Measurements from ENCODE around the gene PHTF2. TPM values are rescaled to one million over a fixed set of nuclear protein-coding genes. Genes with fewer than 3 reads are reported as not detected.
A peak's percentile ranks its signal among the peaks of the same experiment; 100 is the strongest.

Gene PHTF2
- 10 to 100 TPM; 16.2 to 20.0 TPM for total RNA-seq
- polyA plus RNA-seq (ENCODE audit: insufficient read length in 6 of 6): 10 to 100 TPM; 26.8 to 40.8 (median 32.3) TPM
- long read RNA-seq, donor 1, full-length matches to known transcripts: 6 of 6 reads
- long read RNA-seq, donor 1, partial matches to known transcripts: 0 of 6 reads
- long read RNA-seq, donor 1, other reads (novel, unspliced or antisense): 0 of 6 reads
- long read RNA-seq, donor 2, full-length matches to known transcripts: 3 of 12 reads
- long read RNA-seq, donor 2, partial matches to known transcripts: 9 of 12 reads
- long read RNA-seq, donor 2, other reads (novel, unspliced or antisense): 0 of 12 reads
- long read RNA-seq, donor 3, partial matches to known transcripts: 0 of 1 reads
- long read RNA-seq, donor 3, other reads (novel, unspliced or antisense): 0 of 1 reads
- long read RNA-seq, donor 4, partial matches to known transcripts: 4 of 6 reads
- long read RNA-seq, donor 4, other reads (novel, unspliced or antisense): 2 of 6 reads
- long read RNA-seq, donor 5, full-length matches to known transcripts: 5 of 5 reads
- long read RNA-seq, donor 5, partial matches to known transcripts: 0 of 5 reads
- long read RNA-seq, donor 5, other reads (novel, unspliced or antisense): 0 of 5 reads
- long read RNA-seq, donor 6, full-length matches to known transcripts: 2 of 2 reads
- long read RNA-seq, donor 6, partial matches to known transcripts: 0 of 2 reads
- long read RNA-seq, donor 6, other reads (novel, unspliced or antisense): 0 of 2 reads
- long read RNA-seq, donor 7, partial matches to known transcripts: 0 of 2 reads
- long read RNA-seq, donor 7, other reads (novel, unspliced or antisense): 0 of 2 reads
- long read RNA-seq, donor 8, partial matches to known transcripts: 0 of 3 reads
- long read RNA-seq, donor 8, other reads (novel, unspliced or antisense): 0 of 3 reads
- long read RNA-seq, donor 9: 0 reads
- long read RNA-seq, donor 10, partial matches to known transcripts: 1 of 1 reads
- long read RNA-seq, donor 10, other reads (novel, unspliced or antisense): 0 of 1 reads
- long read RNA-seq, donor 11, partial matches to known transcripts: 0 of 1 reads
- long read RNA-seq, donor 11, other reads (novel, unspliced or antisense): 0 of 1 reads
- long read RNA-seq, donor 12, full-length matches to known transcripts: 3 of 3 reads
- long read RNA-seq, donor 12, partial matches to known transcripts: 0 of 3 reads
- long read RNA-seq, donor 12, other reads (novel, unspliced or antisense): 0 of 3 reads

DNA sequence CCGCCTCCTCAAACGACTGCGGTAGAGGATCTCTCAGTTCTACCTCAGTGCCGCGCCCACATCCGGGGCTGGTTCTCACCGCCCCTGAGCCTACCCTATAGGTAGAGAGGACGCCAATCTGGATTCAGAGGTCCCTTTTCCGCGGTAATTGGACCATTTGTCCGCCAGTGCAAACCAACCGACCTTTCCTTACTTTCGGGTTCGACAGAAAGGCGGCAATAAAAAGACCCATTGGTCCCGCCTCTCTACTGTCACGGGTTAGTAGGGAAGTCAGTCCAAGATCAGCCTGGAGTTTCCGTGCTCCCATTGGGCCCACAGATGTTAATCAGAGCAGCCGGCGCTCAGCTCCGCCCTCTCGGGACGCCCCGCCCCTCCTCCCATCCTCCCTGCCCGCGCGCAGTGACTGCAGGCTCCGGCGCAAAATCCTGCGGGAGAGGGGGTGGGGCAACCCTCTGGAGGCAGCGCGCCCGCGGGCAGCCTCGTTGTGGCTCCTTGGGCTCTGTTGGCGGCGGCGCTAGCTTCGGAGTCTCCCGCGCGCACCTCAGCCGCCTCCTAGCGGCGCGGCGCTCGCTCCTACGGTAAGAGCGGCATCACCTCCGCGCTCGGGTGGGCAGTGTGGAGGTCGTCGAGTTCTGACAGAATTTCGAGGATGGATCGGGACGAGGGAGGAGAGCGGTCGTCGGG is at the start of gene PHTF2, which contains the start of gene TMEM60:
PHTF2 (plus strand) TSS at position 380 of the 684 bp plus-strand sequence.
TMEM60 (minus strand) TSS at position 41 of the 684 bp plus-strand sequence. CDS start 4,061 bp downstream, outside the sequence.
- peak; percentile 11 to 24 for TF ChIP-seq CTCF (IDR thresholded peaks at IDR 0.05)
- ATAC-seq (peak; percentile 94), DNase-seq (peak; percentile 99)
- intact Hi-C loops (cut with DNase I): no loop called here
- H3K27ac ChIP-seq: peak within 1 kb of the TSS; percentile 89 to 93
- H3K4me3 ChIP-seq: peak within 1 kb of the TSS; percentile 86 to 98
- H3K4me1 ChIP-seq: peaks cover 14 to 54% of the 10 kb centered on the region in 2 donors
- no peaks in the 10 kb centered on the region for H3K9me3 ChIP-seq
- H3K27me3 ChIP-seq: no peaks in the 10 kb centered on the region
- peaks cover 0 to 6% of the 10 kb centered on the region in 2 donors for H3K36me3 ChIP-seq

- TF ChIP-seq CTCF (IDR thresholded peaks at IDR 0.05): no peak
- no peak overlapping the region for H3K4me3 ChIP-seq
- peaks cover 9 to 34% of the 10 kb centered on the region in 2 donors for H3K4me1 ChIP-seq
- ATAC-seq (peak; percentile 69), DNase-seq (peak in 1 of 4 donors; percentile 6)
- no peaks in the 10 kb centered on the region for H3K9me3 ChIP-seq
- peaks cover 0 to 10% of the 10 kb centered on the region in 2 donors for H3K36me3 ChIP-seq
- no peaks in the 10 kb centered on the region for H3K27me3 ChIP-seq
- no peak overlapping the region for H3K27ac ChIP-seq
- intact Hi-C loops (cut with DNase I): no loop called here
Observed at GRCh38 chr7:77752016-77752415, 46.6 kb upstream of the PHTF2 start.

DNA sequence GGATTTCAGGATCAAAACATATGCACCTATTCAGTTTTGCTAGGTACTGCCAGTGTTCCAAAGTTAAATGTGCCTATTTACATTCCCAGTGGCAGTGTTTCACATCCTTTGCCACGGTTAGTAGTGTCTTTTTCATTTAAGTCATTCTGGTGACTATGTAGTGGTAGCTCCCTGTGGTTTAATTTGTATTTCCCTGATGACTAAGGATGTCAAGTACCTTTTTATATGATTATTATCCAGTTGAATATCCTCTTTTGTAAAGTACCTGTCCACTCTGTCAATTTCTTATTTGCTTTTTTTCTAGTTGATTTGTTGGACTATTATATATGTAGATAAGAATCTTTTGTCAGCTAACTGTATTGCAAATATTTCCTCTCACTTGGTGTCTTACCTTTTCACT is 45.4 kb upstream of the PHTF2 start:
- TF ChIP-seq CTCF (IDR thresholded peaks at IDR 0.05): no peak
- no peak for DNase-seq
- peaks cover 0 to 10% of the 10 kb centered on the region in 2 donors for H3K36me3 ChIP-seq
- H3K4me1 ChIP-seq: peaks cover 0 to 34% of the 10 kb centered on the region in 2 donors
- intact Hi-C loops (cut with DNase I): no loop called here
- no peaks in the 10 kb centered on the region for H3K9me3 ChIP-seq
- peak; percentile 29 for ATAC-seq
- no peak overlapping the region for H3K4me3 ChIP-seq
- H3K27ac ChIP-seq: no peak overlapping the region
- H3K27me3 ChIP-seq: no peaks in the 10 kb centered on the region

DNA sequence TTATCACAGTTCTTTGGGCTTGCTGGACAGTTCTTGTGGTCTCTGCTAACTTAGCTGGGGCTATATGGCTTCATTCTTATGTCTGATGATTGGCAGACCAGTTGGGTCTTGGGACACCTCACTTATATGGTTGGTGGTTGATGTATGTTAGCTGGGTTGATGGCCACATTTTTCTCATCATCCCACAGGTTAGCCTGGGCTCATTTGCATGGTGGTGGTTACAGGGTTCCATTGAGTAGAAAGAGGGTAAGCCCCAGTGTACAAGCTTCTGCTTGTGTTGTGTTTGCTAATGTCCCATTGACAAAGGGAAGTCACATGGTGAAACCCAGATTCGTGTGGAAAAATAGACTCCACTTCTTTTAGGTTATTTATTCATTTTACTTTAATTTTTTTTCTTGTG is 41.0 kb upstream of the PHTF2 start:
- intact Hi-C loops (cut with DNase I): loop anchor here in 1 of 2 donors (5.0 kb wide), 1 partner anchor 105 kb away; no protein-coding TSS in a partner anchor
- H3K27ac ChIP-seq: no peak overlapping the region
- H3K9me3 ChIP-seq: no peaks in the 10 kb centered on the region
- no peaks in the 10 kb centered on the region for H3K27me3 ChIP-seq
- H3K4me1 ChIP-seq: peaks cover 0 to 33% of the 10 kb centered on the region in 2 donors
- DNase-seq (no peak), ATAC-seq (no peak)
- no peak for TF ChIP-seq CTCF (IDR thresholded peaks at IDR 0.05)
- H3K36me3 ChIP-seq: no peaks in the 10 kb centered on the region
- no peak overlapping the region for H3K4me3 ChIP-seq
